ENCODE results near the gene KCNMA1. TPM values are rescaled to one million over a fixed set of nuclear protein-coding genes. Genes with fewer than 3 reads are reported as not detected.

Gene KCNMA1
- total RNA-seq, 1 donor from 2014 or later = 41.3 TPM

DNA sequence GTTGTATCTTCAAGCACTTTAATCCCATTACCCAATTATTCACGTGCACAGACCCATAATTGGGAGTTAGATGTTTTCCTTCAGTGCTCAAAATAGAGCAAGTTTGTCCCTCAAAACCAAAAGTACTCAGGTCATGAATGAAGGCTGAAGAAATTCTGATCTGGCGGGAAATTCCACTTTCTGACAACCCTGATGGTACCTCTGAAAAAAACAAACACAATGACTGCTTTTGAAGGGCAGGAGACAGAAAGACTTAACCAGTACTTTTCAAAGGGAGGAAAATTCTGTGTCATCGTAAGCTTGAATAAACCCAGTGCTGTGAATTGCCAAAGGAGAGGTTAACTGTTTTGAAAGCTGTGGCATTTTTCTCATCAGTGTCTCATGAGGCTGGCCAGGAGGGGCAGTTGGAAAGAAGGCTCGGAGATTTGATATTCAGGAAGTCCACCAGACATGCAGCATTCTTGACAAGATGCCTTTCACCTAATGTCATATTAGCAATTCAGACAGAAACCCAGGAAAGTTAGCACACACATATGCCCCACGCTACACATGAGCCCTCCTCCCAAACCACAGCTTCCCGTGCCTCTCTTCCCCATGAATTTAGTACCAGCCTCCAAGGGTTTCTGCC, 347.0 kb downstream of the KCNMA1 start:
- no peak overlapping the region for H3K4me3 ChIP-seq
- no peaks in the 10 kb centered on the region for H3K9me3 ChIP-seq
- TF ChIP-seq, protein P1, sequence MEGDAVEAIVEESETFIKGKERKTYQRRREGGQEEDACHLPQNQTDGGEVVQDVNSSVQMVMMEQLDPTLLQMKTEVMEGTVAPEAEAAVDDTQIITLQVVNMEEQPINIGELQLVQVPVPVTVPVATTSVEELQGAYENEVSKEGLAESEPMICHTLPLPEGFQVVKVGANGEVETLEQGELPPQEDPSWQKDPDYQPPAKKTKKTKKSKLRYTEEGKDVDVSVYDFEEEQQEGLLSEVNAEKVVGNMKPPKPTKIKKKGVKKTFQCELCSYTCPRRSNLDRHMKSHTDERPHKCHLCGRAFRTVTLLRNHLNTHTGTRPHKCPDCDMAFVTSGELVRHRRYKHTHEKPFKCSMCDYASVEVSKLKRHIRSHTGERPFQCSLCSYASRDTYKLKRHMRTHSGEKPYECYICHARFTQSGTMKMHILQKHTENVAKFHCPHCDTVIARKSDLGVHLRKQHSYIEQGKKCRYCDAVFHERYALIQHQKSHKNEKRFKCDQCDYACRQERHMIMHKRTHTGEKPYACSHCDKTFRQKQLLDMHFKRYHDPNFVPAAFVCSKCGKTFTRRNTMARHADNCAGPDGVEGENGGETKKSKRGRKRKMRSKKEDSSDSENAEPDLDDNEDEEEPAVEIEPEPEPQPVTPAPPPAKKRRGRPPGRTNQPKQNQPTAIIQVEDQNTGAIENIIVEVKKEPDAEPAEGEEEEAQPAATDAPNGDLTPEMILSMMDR (IDR thresholded peaks at IDR 0.05) = no peak
- H3K27ac ChIP-seq = no peak overlapping the region
- peak in 1 of 2 donors; percentile 55 for ATAC-seq
- H3K27me3 ChIP-seq (ENCODE audit: low read depth) = no peaks in the 10 kb centered on the region
- no peaks in the 10 kb centered on the region for H3K4me1 ChIP-seq
- intact Hi-C loops (cut with DNase I) = no loop called here
- no peaks in the 10 kb centered on the region for H3K36me3 ChIP-seq
- DNase-seq = no peak

DNA sequence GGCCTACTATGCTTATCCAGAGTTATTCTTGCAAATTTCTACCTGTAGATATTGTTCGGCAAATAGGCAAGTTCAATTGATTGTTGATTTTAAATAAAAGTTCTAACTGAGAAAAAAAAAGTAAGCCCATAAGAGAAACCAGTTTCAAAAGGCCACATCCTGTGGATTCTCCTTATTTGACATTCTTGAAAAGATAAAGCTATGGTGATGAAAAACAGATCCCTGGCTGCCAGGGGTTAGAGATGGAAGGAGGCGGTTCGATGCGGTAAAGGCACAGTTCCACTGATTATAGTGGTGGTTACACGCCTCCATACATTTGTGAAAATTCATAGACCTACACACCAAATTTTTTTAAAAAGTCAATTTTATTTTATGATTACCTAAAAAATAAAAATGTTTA, 347.8 kb downstream of the KCNMA1 start:
- H3K27me3 ChIP-seq (ENCODE audit: low read depth) = no peaks in the 10 kb centered on the region
- intact Hi-C loops (cut with DNase I) = no loop called here
- no peaks in the 10 kb centered on the region for H3K4me1 ChIP-seq
- H3K36me3 ChIP-seq = no peaks in the 10 kb centered on the region
- ATAC-seq (no peak), DNase-seq (no peak)
- H3K27ac ChIP-seq = no peak overlapping the region
- TF ChIP-seq, protein P1 (IDR thresholded peaks at IDR 0.05) = no peak
- H3K4me3 ChIP-seq = no peak overlapping the region
- no peaks in the 10 kb centered on the region for H3K9me3 ChIP-seq

DNA sequence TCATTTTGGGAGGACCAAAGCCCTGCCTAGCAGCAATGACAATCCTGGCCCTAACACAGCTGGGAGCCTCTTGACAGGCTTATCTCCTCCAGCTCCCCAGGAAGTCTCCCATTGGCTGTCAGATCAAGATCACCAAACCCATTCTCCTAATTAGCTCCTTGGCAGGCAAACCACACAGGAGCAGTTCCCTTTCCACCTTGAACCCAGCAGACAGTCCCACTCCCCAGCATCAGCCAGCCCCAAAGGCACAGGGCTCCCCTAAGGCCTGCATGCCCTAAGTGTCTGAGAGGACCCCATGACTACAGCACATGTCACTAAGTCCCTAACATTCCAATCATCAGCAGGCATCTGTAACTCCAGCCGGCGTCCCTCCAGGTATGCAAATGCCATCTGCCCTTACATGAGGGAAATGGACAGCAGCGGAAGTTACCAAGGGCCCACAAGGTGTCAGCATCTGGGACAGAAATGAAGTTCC, 348.5 kb downstream of the KCNMA1 start:
- no peaks in the 10 kb centered on the region for H3K4me1 ChIP-seq
- ATAC-seq = no peak
- H3K4me3 ChIP-seq = no peak overlapping the region
- no peaks in the 10 kb centered on the region for H3K27me3 ChIP-seq (ENCODE audit: low read depth)
- intact Hi-C loops (cut with DNase I) = no loop called here
- no peak for DNase-seq
- TF ChIP-seq, protein P1 (IDR thresholded peaks at IDR 0.05) = no peak
- H3K36me3 ChIP-seq = no peaks in the 10 kb centered on the region
- H3K9me3 ChIP-seq = no peaks in the 10 kb centered on the region
- no peak overlapping the region for H3K27ac ChIP-seq

DNA sequence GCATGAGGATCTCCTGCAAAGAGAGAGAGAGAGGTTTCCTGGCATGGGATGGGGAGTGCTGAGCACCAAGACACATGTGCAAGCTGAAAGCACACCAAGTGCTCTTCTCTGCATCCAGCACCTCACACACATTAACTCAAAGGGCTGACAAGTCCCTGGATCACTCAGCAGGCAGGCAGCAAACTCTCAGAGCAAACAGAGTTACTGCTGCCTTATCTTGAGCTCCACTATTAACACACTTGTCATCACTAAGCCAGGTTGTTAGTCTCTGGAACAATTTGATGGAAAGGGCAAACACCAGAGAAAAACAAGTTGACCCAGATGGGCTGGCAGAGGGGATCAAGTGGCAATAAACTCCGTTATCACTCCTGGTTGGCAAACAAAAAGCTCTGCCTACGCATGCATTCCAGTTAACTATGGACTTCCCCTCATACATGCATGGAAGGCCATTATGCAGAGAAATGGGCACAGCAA, 349.9 kb downstream of the KCNMA1 start:
- no peaks in the 10 kb centered on the region for H3K9me3 ChIP-seq

DNA sequence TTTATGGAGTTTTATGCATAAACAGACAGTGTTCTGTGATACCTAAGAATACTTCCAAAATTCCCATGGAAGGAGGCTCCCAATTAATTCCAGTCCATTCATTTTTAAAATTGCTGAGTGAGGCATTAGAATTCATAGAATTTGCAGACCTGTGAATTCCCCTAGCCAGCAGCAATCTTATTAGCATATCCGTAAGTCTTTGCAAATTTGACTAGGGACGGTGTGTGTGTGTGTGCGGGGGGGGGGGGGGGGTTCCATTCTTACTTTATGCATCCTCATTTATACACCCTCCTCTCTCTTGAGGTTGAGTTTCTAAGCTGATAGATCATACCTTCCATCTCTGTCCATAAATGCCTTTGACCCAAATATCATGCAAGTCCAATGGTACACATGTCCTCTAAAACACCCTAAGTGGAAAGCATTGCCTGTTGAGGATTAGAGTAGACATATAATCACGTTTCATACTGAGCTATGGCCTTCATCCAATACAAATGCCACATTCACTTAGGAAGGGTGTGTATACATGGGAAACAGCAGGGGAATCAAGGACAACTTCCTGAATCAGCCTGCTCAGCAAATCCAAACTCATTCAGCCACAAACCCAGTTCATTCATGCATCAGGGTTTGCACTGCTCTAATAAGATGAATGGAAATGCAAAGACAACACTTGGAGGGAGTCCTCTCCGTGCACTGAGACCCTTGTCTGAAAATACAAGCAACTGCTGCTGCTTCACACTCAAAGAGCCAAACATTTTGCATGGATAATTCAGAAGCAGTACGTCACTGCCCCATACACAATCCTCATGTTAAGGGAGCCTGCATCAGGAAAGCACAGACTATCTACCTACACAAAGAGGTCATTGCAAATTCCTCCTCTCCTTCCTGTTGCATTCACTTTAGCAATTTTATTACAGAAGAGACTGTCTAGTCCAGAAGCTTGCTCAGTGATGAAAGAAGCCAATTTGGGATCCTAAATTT, 350.8 kb downstream of the KCNMA1 start:
- H3K4me3 ChIP-seq = no peak overlapping the region
- H3K9me3 ChIP-seq = no peaks in the 10 kb centered on the region
- no peak for DNase-seq
- no peaks in the 10 kb centered on the region for H3K36me3 ChIP-seq
- intact Hi-C loops (cut with DNase I) = no loop called here
- H3K4me1 ChIP-seq = no peaks in the 10 kb centered on the region
- TF ChIP-seq, protein P1 (IDR thresholded peaks at IDR 0.05) = no peak
- peaks cover 4% of the 10 kb centered on the region for H3K27me3 ChIP-seq (ENCODE audit: low read depth)
- no peak for ATAC-seq
- H3K27ac ChIP-seq = no peak overlapping the region

More for the DNA sequence above, 349.9 kb downstream of the KCNMA1 start:
- intact Hi-C loops (cut with DNase I) = no loop called here
- peak in 1 of 2 donors; percentile 21 for ATAC-seq
- no peak overlapping the region for H3K4me3 ChIP-seq
- no peaks in the 10 kb centered on the region for H3K27me3 ChIP-seq (ENCODE audit: low read depth)
- H3K4me1 ChIP-seq = no peaks in the 10 kb centered on the region
- TF ChIP-seq, protein P1 (IDR thresholded peaks at IDR 0.05) = no peak
- no peaks in the 10 kb centered on the region for H3K36me3 ChIP-seq
- no peak overlapping the region for H3K27ac ChIP-seq
- no peak for DNase-seq
